HCT116 (cell line): ENCODE measurements around the gene GRID2. TPM values are rescaled to one million over a fixed set of nuclear protein-coding genes. Genes with fewer than 3 reads are reported as not detected.

Source experiments
- ATAC-seq: fragments of 200-7000 bp; cut with Tn5 transposase; 2 replicates; pipeline ENCODE4 v1.9.1; 2020; ENCODE audit warnings: mild to moderate bottlenecking, moderate library complexity
- BruUV-seq: library from RNA; stranded (reverse); fragments of 400-500 nt; replicated peaks from 2 replicates; lab custom pipeline; 2021; lab: Mats Ljungman, UMichigan
- CTCF ChIA-PET: fragments of 300-600 bp; sonication (Branson Sonifier 250); formaldehyde crosslinking; loops from one replicate; lab custom pipeline; 2021; ENCODE audit warnings: antibody characterized with exemption; lab: Charles Lee
- POLR2A ChIA-PET: fragments of 300-600, 350-600 bp; sonication (Branson Sonifier 250); formaldehyde crosslinking; loops from one replicate; lab custom pipeline; 2021; ENCODE audit warnings: antibody characterized with exemption; lab: Charles Lee
- RAD21 ChIA-PET, 2 experiments: fragments of 300-600 bp; sonication (Branson Sonifier 250); formaldehyde crosslinking; loops; one replicate each; lab custom pipeline; 2023; ENCODE audit warnings: low total read pairs in 2 of 2; ENCODE audit not compliant: uncharacterized antibody in 2 of 2, unreplicated experiment in 2 of 2, low non-redundant PET in 1 of 2; lab: Charles Lee
- DNase-seq: peaks from one replicate; pipeline ENCODE4 v3.0.0-alpha.2; 2010; ENCODE audit warnings: low read depth, low spot score
- H2AFZ ChIP-seq: fragments of 200-600 bp; shearing (Covaris generic), sonication (generic); 2 replicates; pipeline ENCODE4 v1.6.1; 2017; ENCODE audit warnings: low read depth, mixed run types, mixed read lengths, antibody characterized with exemption, low read length; ENCODE audit not compliant: poor library complexity, severe bottlenecking
- H3K27ac ChIP-seq: 2 replicates; pipeline ENCODE4 v1.5.1; 2012; ENCODE audit warnings: low read depth, low read length
- H3K27me3 ChIP-seq: fragments of 200-600 bp; sonication (generic); 2 replicates; pipeline ENCODE4 v1.6.1; 2016; ENCODE audit warnings: mixed run types, low read length, mixed read lengths; ENCODE audit not compliant: insufficient read depth
- H3K36me3 ChIP-seq, 2 experiments: fragments of 200-500 bp in 1 of 2; fragments of 200-600 bp in 1 of 2; sonication (Bioruptor generic) in 1 of 2; sonication (generic) in 1 of 2; 2 replicates each; pipeline versions ENCODE4 v1.5.1 to v1.6.1; 2014 to 2016; ENCODE audit warnings: low read length in 2 of 2, inconsistent platforms in 1 of 2, mixed read lengths in 1 of 2, mixed run types in 1 of 2; ENCODE audit not compliant: insufficient read depth in 2 of 2, control insufficient read depth in 1 of 2
- H3K4me1 ChIP-seq, 2 experiments: fragments of 200-600 bp in 1 of 2; sonication (generic) in 1 of 2; 2 replicates each; pipeline versions ENCODE4 v1.5.1 to v1.6.1; 2012 to 2017; ENCODE audit warnings: low read length in 2 of 2, inconsistent platforms in 1 of 2, mild to moderate bottlenecking in 1 of 2, mixed read lengths in 1 of 2, mixed run types in 1 of 2, moderate library complexity in 1 of 2; ENCODE audit not compliant: insufficient read depth in 2 of 2, control insufficient read depth in 1 of 2
- H3K4me2 ChIP-seq: fragments of 200-600 bp; sonication (generic); 2 replicates; pipeline ENCODE4 v1.6.1; 2017; ENCODE audit warnings: mixed run types, low read length, mixed read lengths
- H3K4me3 ChIP-seq, 2 experiments: fragments of 200-600 bp in 1 of 2; sonication (generic) in 1 of 2; replicated peaks in 1 of 2; 2 replicates each; pipeline ENCODE4 v1.5.1; 2011 to 2016; ENCODE audit warnings: low read length in 2 of 2, control low read depth in 1 of 2, low read depth in 1 of 2, mild to moderate bottlenecking in 1 of 2, mixed read lengths in 1 of 2, mixed run types in 1 of 2
- H3K79me2 ChIP-seq: fragments of 200-600 bp; sonication (generic); 2 replicates; pipeline ENCODE4 v1.6.1; 2017; ENCODE audit warnings: mild to moderate bottlenecking, mixed run types, low read length, moderate library complexity, mixed read lengths; ENCODE audit not compliant: insufficient read depth
- H3K9ac ChIP-seq: fragments of 200-600 bp; sonication (generic); 2 replicates; pipeline ENCODE4 v1.6.1; 2016; ENCODE audit warnings: low read length, mixed read lengths
- H3K9me2 ChIP-seq: fragments of 200-600 bp; sonication (generic), shearing (Covaris generic); 2 replicates; pipeline ENCODE4 v1.6.1; 2017; ENCODE audit warnings: mixed run types, mild to moderate bottlenecking, moderate library complexity; ENCODE audit not compliant: insufficient read depth
- H3K9me3 ChIP-seq, 2 experiments: fragments of 200-500 bp in 1 of 2; fragments of 200-600 bp in 1 of 2; sonication (Bioruptor generic) in 1 of 2; sonication (generic) in 1 of 2; 2 replicates each; pipeline ENCODE4 v1.6.1; 2014 to 2017; ENCODE audit warnings: low read length in 2 of 2, mixed read lengths in 2 of 2, inconsistent platforms in 1 of 2, low read depth in 1 of 2, mild to moderate bottlenecking in 1 of 2, mixed run types in 1 of 2, moderate library complexity in 1 of 2; ENCODE audit not compliant: control insufficient read depth in 1 of 2, insufficient read depth in 1 of 2
- H4K20me1 ChIP-seq: fragments of 200-600 bp; sonication (generic), shearing (Covaris generic); 2 replicates; pipeline ENCODE4 v1.6.1; 2017; ENCODE audit warnings: mixed run types, mild to moderate bottlenecking, moderate library complexity; ENCODE audit not compliant: insufficient read depth
- CBX3 ChIP-seq: IDR thresholded peaks from 2 replicates; pipeline ENCODE4 v1.6.1; 2012; ENCODE audit warnings: low read depth
- CEBPB ChIP-seq: IDR thresholded peaks from 2 replicates; pipeline ENCODE4 v1.6.1; 2012; ENCODE audit warnings: low read depth
- EGR1 ChIP-seq: IDR thresholded peaks from 2 replicates; pipeline ENCODE4 v1.6.1; 2012; ENCODE audit warnings: low read depth
- EZH2 ChIP-seq: fragments of 200-600 bp; sonication (generic); IDR thresholded peaks from 2 replicates; pipeline ENCODE4 v1.6.1; 2017; ENCODE audit warnings: antibody characterized with exemption, mixed run types
- EZH2phosphoT487 ChIP-seq: fragments of 200-600 bp; IDR thresholded peaks from 2 replicates; pipeline ENCODE4 v1.6.1; 2018; ENCODE audit warnings: antibody characterized with exemption, borderline replicate concordance
- FOSL1 ChIP-seq: IDR thresholded peaks from 2 replicates; pipeline ENCODE4 v1.6.1; 2012; ENCODE audit warnings: low read depth
- JUND ChIP-seq: IDR thresholded peaks from 2 replicates; pipeline ENCODE4 v1.6.1; 2012
- MAX ChIP-seq: IDR thresholded peaks from 2 replicates; pipeline ENCODE4 v1.6.1; 2012
- POLR2A ChIP-seq: IDR thresholded peaks from 2 replicates; pipeline ENCODE4 v1.7.0; 2011; ENCODE audit warnings: borderline replicate concordance; ENCODE audit not compliant: insufficient read depth, insufficient read length; ENCODE audit errors: extremely low read depth
- POLR2AphosphoS5 ChIP-seq: IDR thresholded peaks from 2 replicates; pipeline ENCODE4 v1.6.1; 2011; ENCODE audit warnings: mild to moderate bottlenecking, low read depth, low read length, moderate library complexity
- RAD21 ChIP-seq: IDR thresholded peaks from 2 replicates; pipeline ENCODE4 v1.6.1; 2012; ENCODE audit warnings: low read depth, mild to moderate bottlenecking
- REST ChIP-seq: IDR thresholded peaks from 2 replicates; pipeline ENCODE4 v1.6.1; 2012; ENCODE audit warnings: low read depth
- SIN3A ChIP-seq: IDR thresholded peaks from 2 replicates; pipeline ENCODE4 v1.6.1; 2012; ENCODE audit warnings: low read depth
- SP1 ChIP-seq: IDR thresholded peaks from 2 replicates; pipeline ENCODE4 v1.6.1; 2012; ENCODE audit warnings: low read depth
- SRF ChIP-seq: IDR thresholded peaks from 2 replicates; pipeline ENCODE4 v1.6.1; 2012; ENCODE audit warnings: low read depth
- TCF7L2 ChIP-seq: IDR thresholded peaks from 2 replicates; pipeline ENCODE4 v1.7.0; 2011; ENCODE audit warnings: borderline replicate concordance, inconsistent platforms; ENCODE audit not compliant: insufficient read depth, insufficient read length; ENCODE audit errors: extremely low read depth
- ZBTB33 ChIP-seq: IDR thresholded peaks from 2 replicates; pipeline ENCODE4 v1.6.1; 2011; ENCODE audit warnings: mild to moderate bottlenecking, low read length, moderate library complexity; ENCODE audit not compliant: insufficient replicate concordance; ENCODE audit errors: extremely low read depth
- ZFX ChIP-seq: fragments of 450-650 bp; IDR thresholded peaks from 2 replicates; pipeline ENCODE4 v1.6.1; 2017
- ZNF274 ChIP-seq: fragments of 200-500 bp; sonication (Bioruptor generic); IDR thresholded peaks from 2 replicates; pipeline ENCODE4 v1.6.1; 2014; ENCODE audit warnings: mild to moderate bottlenecking, low read depth, low read length, inconsistent platforms
- intact Hi-C: fragments of 100-400 bp; cut with micrococcal nuclease; formaldehyde crosslinking; loops from 2 replicates; pipeline ENCODE4 v1.10.0; 2022
- total RNA-seq: library from RNA; stranded (reverse); gene quantifications from one replicate; pipeline ENCODE4 v1.2.1, GENCODE V29; 2021; ENCODE audit not compliant: unreplicated experiment
- TF ChIP-seq, protein P1 (sequence below), 3 experiments: fragments of 200-600 bp in 1 of 3; sonication (generic) in 1 of 3; IDR thresholded peaks in 2 of 3; conservative IDR thresholded peaks in 1 of 3; 2 replicates each; pipeline ENCODE4 v1.5.1; 2012 to 2017; ENCODE audit warnings: low read depth in 2 of 3, low read length in 2 of 3, antibody characterized with exemption in 1 of 3, borderline replicate concordance in 1 of 3, control low read depth in 1 of 3, mild to moderate bottlenecking in 1 of 3, mixed read lengths in 1 of 3, mixed run types in 1 of 3, moderate library complexity in 1 of 3; ENCODE audit not compliant: insufficient read depth in 1 of 3

Gene GRID2
- total RNA-seq, 1 experiment from 2014 or later = not detected

- POLR2A ChIA-PET = no interaction called here
- intact Hi-C loops = no loop called here
- BruUV-seq = no TSS peak
- Histone ChIP-seq H3K9ac (no peak overlapping the region), H3K27ac (no peak overlapping the region), H2AFZ (no peak overlapping the region), H3K79me2 (no peaks in the 10 kb centered on the region), H3K4me2 (no peak overlapping the region), H3K27me3 (no peaks in the 10 kb centered on the region), H3K9me2 (no peaks in the 10 kb centered on the region), H3K36me3 (no peaks in the 10 kb centered on the region), H3K9me3 (no peaks in the 10 kb centered on the region), H3K4me3 (no peak overlapping the region), H3K4me1 (no peaks in the 10 kb centered on the region), H4K20me1 (no peaks in the 10 kb centered on the region)
- CTCF ChIA-PET = no interaction called here
- RAD21 ChIA-PET = no interaction called here
- ATAC-seq (no peak), DNase-seq (no peak)
- TF ChIP-seq, protein P1, sequence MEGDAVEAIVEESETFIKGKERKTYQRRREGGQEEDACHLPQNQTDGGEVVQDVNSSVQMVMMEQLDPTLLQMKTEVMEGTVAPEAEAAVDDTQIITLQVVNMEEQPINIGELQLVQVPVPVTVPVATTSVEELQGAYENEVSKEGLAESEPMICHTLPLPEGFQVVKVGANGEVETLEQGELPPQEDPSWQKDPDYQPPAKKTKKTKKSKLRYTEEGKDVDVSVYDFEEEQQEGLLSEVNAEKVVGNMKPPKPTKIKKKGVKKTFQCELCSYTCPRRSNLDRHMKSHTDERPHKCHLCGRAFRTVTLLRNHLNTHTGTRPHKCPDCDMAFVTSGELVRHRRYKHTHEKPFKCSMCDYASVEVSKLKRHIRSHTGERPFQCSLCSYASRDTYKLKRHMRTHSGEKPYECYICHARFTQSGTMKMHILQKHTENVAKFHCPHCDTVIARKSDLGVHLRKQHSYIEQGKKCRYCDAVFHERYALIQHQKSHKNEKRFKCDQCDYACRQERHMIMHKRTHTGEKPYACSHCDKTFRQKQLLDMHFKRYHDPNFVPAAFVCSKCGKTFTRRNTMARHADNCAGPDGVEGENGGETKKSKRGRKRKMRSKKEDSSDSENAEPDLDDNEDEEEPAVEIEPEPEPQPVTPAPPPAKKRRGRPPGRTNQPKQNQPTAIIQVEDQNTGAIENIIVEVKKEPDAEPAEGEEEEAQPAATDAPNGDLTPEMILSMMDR (IDR thresholded peaks at IDR 0.05 in 2 of 3, conservative IDR thresholded peaks at IDR 0.05 in 1 of 3; ENCODE audit: borderline replicate concordance in 1 of 3, insufficient read depth in 1 of 3, low read depth in 2 of 3, low read length in 2 of 3) = no peak
- TF ChIP-seq POLR2AphosphoS5 (no peak), EZH2phosphoT487 (no peak), CEBPB (no peak), POLR2A (no peak), RAD21 (no peak), ZNF274 (no peak), ZBTB33 (no peak), CBX3 (no peak), EGR1 (no peak), JUND (no peak), EZH2 (no peak), SIN3A (no peak), FOSL1 (no peak), REST (no peak), ZFX (no peak), MAX (no peak), SRF (no peak), TCF7L2 (no peak), SP1 (no peak)
Measured at GRCh38 chr4:93029769-93030168, 726.0 kb downstream of the GRID2 start.
